Activated T-cell treated with anti-CD3 and anti-CD28 coated beads, Interleukin-2, amount 50 U/mL, for 72 hours (primary cell): ENCODE data around the gene MILR1. TPM values are rescaled to one million over a fixed set of nuclear protein-coding genes. Genes with fewer than 3 reads are reported as not detected.
"Not testable (repeated sequence)": the region's sequence is repeated elsewhere in the genome, so short reads cannot be mapped to it uniquely, and the experiment has no call there.

ENCODE experiments used
- ATAC-seq, 2 donors: fragments of 150-1000 bp; cut with Tn5 transposase; replicated peaks in 1 of 2; 2 replicates each; pipeline ENCODE4 v1.10.0; 2021; ENCODE audit warnings: moderate library complexity in 2 of 2, mild to moderate bottlenecking in 1 of 2
- DNase-seq, 2 donors: peaks; one replicate each; pipeline ENCODE4 v3.0.0; 2021 to 2022; ENCODE audit warnings: mixed read lengths in 1 of 2
- H3K27ac Mint-ChIP-seq: one replicate; pipeline ENCODE4 v1.8.0; 2022; ENCODE audit warnings: mild to moderate bottlenecking, moderate library complexity, mixed read lengths
- H3K27me3 Mint-ChIP-seq: one replicate; pipeline ENCODE4 v1.8.0; 2022; ENCODE audit warnings: low read depth, mixed read lengths
- H3K36me3 Mint-ChIP-seq, 2 donors: one replicate each; pipeline ENCODE4 v1.8.0; 2022; ENCODE audit warnings: mixed read lengths in 2 of 2, mild to moderate bottlenecking in 1 of 2; ENCODE audit not compliant: insufficient read depth in 2 of 2
- H3K4me1 Mint-ChIP-seq: one replicate; pipeline ENCODE4 v1.8.0; 2022; ENCODE audit warnings: low read depth, mixed read lengths
- H3K4me3 Mint-ChIP-seq, 2 donors: one replicate each; pipeline ENCODE4 v1.8.0; 2022; ENCODE audit warnings: mild to moderate bottlenecking in 2 of 2, mixed read lengths in 2 of 2, moderate library complexity in 2 of 2
- H3K9me3 Mint-ChIP-seq, 2 donors: one replicate each; pipeline ENCODE4 v1.8.0; 2022; ENCODE audit warnings: mixed read lengths in 2 of 2
- total RNA-seq, 2 donors: library from RNA; stranded (reverse); gene quantifications; one replicate each; pipeline ENCODE4 v1.2.3, GENCODE V29; 2022

MILR1 gene
- total RNA-seq, 2 donors from 2014 or later: 0.58 TPM; not detected in 1

GRCh38 chr17:64439956-64440355 lies 9.0 kb upstream of the MILR1 start:
- H3K9me3 Mint-ChIP-seq: peaks cover 6 to 20% of the 10 kb centered on the region in 2 donors
- DNase-seq (no peak), ATAC-seq (no peak)
- H3K27ac Mint-ChIP-seq: no peak overlapping the region
- peaks cover 23% of the 10 kb centered on the region for H3K4me1 Mint-ChIP-seq
- no peak overlapping the region for H3K4me3 Mint-ChIP-seq
- peaks cover 17 to 31% of the 10 kb centered on the region in 2 donors for H3K36me3 Mint-ChIP-seq
- H3K27me3 Mint-ChIP-seq: no peaks in the 10 kb centered on the region

- H3K4me3 Mint-ChIP-seq: peak overlapping the region; percentile 50 to 73
- H3K27me3 Mint-ChIP-seq: no peaks in the 10 kb centered on the region
- peaks cover 26% of the 10 kb centered on the region for H3K4me1 Mint-ChIP-seq
- H3K27ac Mint-ChIP-seq: no peak overlapping the region
- DNase-seq: peak in 1 of 2 donors; percentile 12
- peak; percentile 36 to 52 for ATAC-seq
- H3K36me3 Mint-ChIP-seq: peaks cover 16 to 27% of the 10 kb centered on the region in 2 donors
- peaks cover 5 to 17% of the 10 kb centered on the region in 2 donors for H3K9me3 Mint-ChIP-seq
These were observed 7.0 kb upstream of the MILR1 start for GRCh38 chr17:64441772-64442540.

GRCh38 chr17:64442541-64442971 lies 6.4 kb upstream of the MILR1 start:
- H3K4me1 Mint-ChIP-seq: peaks cover 32% of the 10 kb centered on the region
- no peak for DNase-seq
- H3K27me3 Mint-ChIP-seq: no peaks in the 10 kb centered on the region
- peak overlapping the region; percentile 5 for H3K27ac Mint-ChIP-seq
- H3K9me3 Mint-ChIP-seq: peaks cover 4 to 15% of the 10 kb centered on the region in 2 donors
- peak overlapping the region; percentile 50 to 73 for H3K4me3 Mint-ChIP-seq
- ATAC-seq: peak; percentile 39 to 54
- peaks cover 11 to 24% of the 10 kb centered on the region in 2 donors for H3K36me3 Mint-ChIP-seq

DNA sequence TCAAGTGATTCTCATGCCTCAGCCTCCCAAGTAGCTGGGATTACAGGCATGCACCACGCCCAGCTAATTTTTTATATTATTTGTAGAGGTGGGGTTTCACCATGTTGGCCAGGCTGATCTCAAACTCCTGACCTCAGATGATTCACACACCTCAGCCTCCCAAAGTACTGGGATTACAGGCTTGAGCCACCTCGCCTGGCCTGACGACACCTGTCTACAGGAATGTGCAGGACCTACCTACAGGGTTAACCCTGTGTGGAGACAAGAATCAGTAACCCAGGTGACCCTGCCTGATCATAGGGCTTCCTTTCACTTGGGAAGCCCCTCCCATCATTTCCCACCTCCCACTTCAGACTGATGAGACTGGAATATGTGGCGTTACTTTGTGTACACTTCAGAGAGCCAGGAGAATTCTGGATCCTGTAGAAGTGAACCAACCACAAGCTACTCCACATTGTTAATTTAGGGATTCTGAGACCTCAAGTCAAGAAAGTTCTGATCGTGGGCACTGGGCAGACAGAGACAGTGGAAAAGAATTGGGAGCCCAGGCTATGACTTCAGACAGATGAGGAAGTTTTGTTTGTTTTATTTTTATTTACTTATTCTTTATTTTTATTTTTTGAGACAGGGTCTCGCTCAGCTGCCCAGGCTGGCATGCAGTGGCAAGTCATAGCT lies 5.7 kb upstream of the MILR1 start:
- DNase-seq: no peak
- Mint-ChIP-seq H3K27me3 (no peaks in the 10 kb centered on the region), H3K4me3 (no peak overlapping the region), H3K4me1 (peaks cover 36% of the 10 kb centered on the region), H3K9me3 (peaks cover 4 to 10% of the 10 kb centered on the region in 2 donors), H3K36me3 (peaks cover 7 to 17% of the 10 kb centered on the region in 2 donors), H3K27ac (no peak overlapping the region)
- ATAC-seq: no peak

- Mint-ChIP-seq H3K27ac (no peak overlapping the region), H3K9me3 (no peaks in the 10 kb centered on the region), H3K27me3 (no peaks in the 10 kb centered on the region), H3K4me1 (peaks cover 29% of the 10 kb centered on the region), H3K4me3 (no peak overlapping the region), H3K36me3 (no peaks in the 10 kb centered on the region)
- DNase-seq: peak; percentile 12 to 16
- peak; percentile 88 to 89 for ATAC-seq
These were observed 1.4 kb upstream of the MILR1 start for GRCh38 chr17:64447526-64447925.

DNA sequence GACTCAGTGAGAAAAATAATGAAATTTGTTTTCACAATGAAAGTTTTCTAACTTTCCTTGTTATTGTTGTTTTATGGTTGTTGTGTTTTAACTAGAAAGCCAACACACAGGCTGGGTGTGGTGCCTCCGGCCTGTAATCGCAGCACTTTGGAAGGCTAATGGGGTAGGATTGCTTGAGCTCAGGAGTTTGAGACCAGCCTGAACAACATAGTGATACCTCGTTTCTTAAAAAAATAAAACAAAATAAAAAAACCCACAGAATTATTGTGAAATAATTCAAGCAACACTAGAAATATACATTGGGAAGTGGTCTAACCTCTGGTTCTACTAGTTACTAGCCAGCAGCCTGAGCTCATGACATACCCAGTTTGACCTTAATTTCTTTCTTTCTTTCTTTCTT lies 630 bp downstream of the MILR1 start:
- no peak overlapping the region for H3K27ac Mint-ChIP-seq
- H3K4me3 Mint-ChIP-seq: no peak overlapping the region
- ATAC-seq: no peak

GRCh38 chr17:64455993-64456885 lies 7.3 kb downstream of the MILR1 start:
- H3K36me3 Mint-ChIP-seq: no peaks in the 10 kb centered on the region
- no peak for ATAC-seq
- no peak overlapping the region for H3K4me3 Mint-ChIP-seq
- no peaks in the 10 kb centered on the region for H3K27me3 Mint-ChIP-seq
- H3K4me1 Mint-ChIP-seq: no peaks in the 10 kb centered on the region
- H3K27ac Mint-ChIP-seq: no peak overlapping the region
- DNase-seq: no peak
- H3K9me3 Mint-ChIP-seq: no peaks in the 10 kb centered on the region

More for the DNA sequence above, 630 bp downstream of the MILR1 start:
- peaks cover 20% of the 10 kb centered on the region for H3K4me1 Mint-ChIP-seq
- no peak for DNase-seq
- no peaks in the 10 kb centered on the region for H3K36me3 Mint-ChIP-seq
- no peaks in the 10 kb centered on the region for H3K27me3 Mint-ChIP-seq
- no peaks in the 10 kb centered on the region for H3K9me3 Mint-ChIP-seq

DNA sequence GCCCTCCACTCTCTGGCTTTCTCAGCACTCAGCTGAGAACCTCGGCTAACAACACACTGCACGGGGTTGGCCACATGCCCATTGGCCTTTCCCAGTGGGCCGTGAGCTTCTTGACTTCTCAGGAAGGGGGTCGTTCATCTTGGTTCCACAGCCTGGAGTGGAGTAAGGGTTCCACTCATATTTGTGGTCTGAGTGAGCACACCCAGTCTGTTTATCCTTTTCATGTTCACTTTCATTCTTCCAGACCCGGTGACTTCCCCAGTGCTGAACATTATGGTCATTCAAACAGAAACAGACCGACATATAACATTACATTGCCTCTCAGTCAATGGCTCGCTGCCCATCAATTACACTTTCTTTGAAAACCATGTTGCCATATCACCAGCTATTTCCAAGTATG lies 8.2 kb downstream of the MILR1 start:
- Mint-ChIP-seq H3K9me3 (no peaks in the 10 kb centered on the region), H3K4me1 (no peaks in the 10 kb centered on the region), H3K36me3 (no peaks in the 10 kb centered on the region), H3K4me3 (no peak overlapping the region), H3K27me3 (no peaks in the 10 kb centered on the region), H3K27ac (no peak overlapping the region)
- ATAC-seq (no peak), DNase-seq (no peak)

DNA sequence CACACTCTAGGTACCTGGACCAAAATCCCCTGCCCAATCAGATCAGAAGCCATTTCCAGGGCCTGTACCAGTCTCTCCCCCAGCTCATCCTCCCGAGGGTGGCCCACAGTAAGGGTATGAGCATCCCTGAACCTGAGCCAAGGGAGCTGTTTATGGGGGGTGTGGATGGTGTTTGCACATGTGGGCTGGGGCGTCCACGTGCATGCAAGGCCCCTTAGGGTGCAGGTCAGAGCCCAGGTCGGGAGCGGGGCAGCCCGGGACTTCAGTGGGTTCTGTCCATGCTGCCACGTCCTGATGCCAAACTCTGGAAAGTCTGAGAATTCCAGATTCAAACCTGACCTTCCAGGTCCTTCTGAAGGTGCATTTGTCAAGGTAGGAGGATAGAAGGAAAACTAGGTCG lies 9.8 kb downstream of the MILR1 start:
- Mint-ChIP-seq H3K4me1 (no peaks in the 10 kb centered on the region), H3K27ac (no peak overlapping the region), H3K27me3 (no peaks in the 10 kb centered on the region), H3K36me3 (no peaks in the 10 kb centered on the region), H3K9me3 (no peaks in the 10 kb centered on the region), H3K4me3 (no peak overlapping the region)
- DNase-seq (no peak), ATAC-seq (no peak)

- Mint-ChIP-seq H3K27ac (no peak overlapping the region), H3K36me3 (no peaks in the 10 kb centered on the region), H3K4me3 (no peak overlapping the region), H3K9me3 (no peaks in the 10 kb centered on the region), H3K4me1 (no peaks in the 10 kb centered on the region), H3K27me3 (no peaks in the 10 kb centered on the region)
- DNase-seq: no peak
- peak; percentile 19 to 40 for ATAC-seq
These were observed 10.4 kb downstream of the MILR1 start for GRCh38 chr17:64459284-64459747.

DNA sequence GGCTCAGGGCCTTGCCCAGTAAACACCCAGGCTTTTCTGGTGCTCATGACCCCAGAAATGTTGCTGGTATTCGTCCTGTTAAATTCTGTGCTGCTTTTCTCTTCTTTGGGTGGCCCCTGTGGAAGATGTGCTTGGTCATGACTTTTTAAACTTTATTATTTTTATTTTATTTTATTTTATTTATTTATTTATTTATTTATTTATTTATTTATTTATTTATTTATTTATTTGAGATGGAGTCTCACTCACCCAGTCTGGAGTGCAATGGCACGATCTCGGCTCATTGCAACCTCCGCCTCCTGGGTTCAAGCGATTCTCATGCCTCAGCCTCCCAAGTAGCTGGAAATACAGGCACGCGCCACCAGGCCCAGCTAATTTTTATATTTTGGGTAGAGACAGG lies 10.9 kb downstream of the MILR1 start:
- H3K27ac Mint-ChIP-seq, DNase-seq, H3K9me3 Mint-ChIP-seq, ATAC-seq, H3K27me3 Mint-ChIP-seq, H3K4me3 Mint-ChIP-seq, H3K4me1 Mint-ChIP-seq, H3K36me3 Mint-ChIP-seq: not testable (repeated sequence)

DNA sequence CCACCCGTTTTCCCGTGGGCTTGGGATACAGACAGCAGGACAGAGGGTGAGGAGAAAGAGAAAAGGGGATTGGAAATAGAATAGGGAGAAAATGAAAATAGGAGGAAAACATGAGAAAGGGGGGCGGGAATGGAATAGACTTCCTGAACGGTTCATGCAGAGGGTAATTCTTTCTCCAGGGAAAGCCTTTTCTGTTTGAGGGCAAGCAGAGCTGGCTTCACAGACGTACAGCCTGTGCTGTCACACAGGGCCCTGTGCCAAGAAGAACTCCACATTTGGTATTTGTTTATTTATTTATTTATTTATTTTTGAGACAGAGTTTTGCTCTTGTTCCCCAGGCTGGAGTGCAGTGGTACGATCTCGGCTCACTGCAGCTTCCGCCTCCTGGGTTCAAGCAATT lies 12.0 kb downstream of the MILR1 start:
- H3K9me3 Mint-ChIP-seq: no peaks in the 10 kb centered on the region
- no peak overlapping the region for H3K4me3 Mint-ChIP-seq
- no peaks in the 10 kb centered on the region for H3K4me1 Mint-ChIP-seq
- H3K36me3 Mint-ChIP-seq: no peaks in the 10 kb centered on the region
- H3K27me3 Mint-ChIP-seq: no peaks in the 10 kb centered on the region
- ATAC-seq (no peak), DNase-seq (no peak)
- no peak overlapping the region for H3K27ac Mint-ChIP-seq

GRCh38 chr17:64461788-64462187 lies 12.9 kb downstream of the MILR1 start:
- H3K9me3 Mint-ChIP-seq: no peaks in the 10 kb centered on the region
- ATAC-seq (no peak), DNase-seq (no peak)
- no peak overlapping the region for H3K27ac Mint-ChIP-seq
- H3K4me1 Mint-ChIP-seq: no peaks in the 10 kb centered on the region
- no peaks in the 10 kb centered on the region for H3K36me3 Mint-ChIP-seq
- H3K4me3 Mint-ChIP-seq: no peak overlapping the region
- no peaks in the 10 kb centered on the region for H3K27me3 Mint-ChIP-seq
